Suprapubic skin (tissue), 4 donors: ENCODE results near the gene SUPT7L. TPM values are rescaled to one million over a fixed set of nuclear protein-coding genes. Genes with fewer than 3 reads are reported as not detected.
"Not testable (repeated sequence)": the region's sequence is repeated elsewhere in the genome, so short reads cannot be mapped to it uniquely, and the experiment has no call there.

Experiments used
- DNase-seq, 2 donors: peaks; one replicate each; pipeline ENCODE4 v3.0.0-alpha.2; 2019; ENCODE audit warnings: low spot score in 2 of 2
- H3K27ac ChIP-seq: fragments of 200-600 bp; sonication (generic); one replicate; pipeline ENCODE4 v1.5.1; 2019
- H3K27me3 ChIP-seq: fragments of 200-600 bp; sonication (generic); one replicate; pipeline ENCODE4 v1.5.1; 2019
- H3K36me3 ChIP-seq: fragments of 200-600 bp; sonication (generic); one replicate; pipeline ENCODE4 v1.5.1; 2019
- H3K4me1 ChIP-seq: fragments of 200-600 bp; sonication (generic); one replicate; pipeline ENCODE4 v1.5.1; 2019
- H3K4me3 ChIP-seq: fragments of 200-600 bp; sonication (generic); one replicate; pipeline ENCODE4 v1.5.1; 2019; ENCODE audit warnings: mild to moderate bottlenecking
- H3K9me3 ChIP-seq: fragments of 200-600 bp; sonication (generic); one replicate; pipeline ENCODE4 v1.5.1; 2019
- EP300 ChIP-seq: sonication (generic); formaldehyde crosslinking; IDR thresholded peaks from one replicate; pipeline ENCODE4 v1.6.1; 2017; ENCODE audit warnings: antibody characterized with exemption
- POLR2A ChIP-seq, 2 donors: fragments of 450-650 bp; IDR thresholded peaks; one replicate each; pipeline ENCODE4 v1.6.1; 2017; ENCODE audit warnings: antibody characterized with exemption in 2 of 2, mild to moderate bottlenecking in 2 of 2, moderate library complexity in 2 of 2
- POLR2AphosphoS5 ChIP-seq, 3 donors: sonication (generic); formaldehyde crosslinking; IDR thresholded peaks; one replicate each; pipeline ENCODE4 v1.6.1; 2017; ENCODE audit warnings: antibody characterized with exemption in 3 of 3
- WGBS: methylation state at CpG from one replicate; pipeline ENCODE4 v1.1.5; 2018; 5-methylcytosine and 5-hydroxymethylcytosine counted together
- total RNA-seq, 4 donors: library from RNA; depleted of rRNA; stranded (reverse); fragments of >200 nt; gene quantifications; one replicate each; pipeline ENCODE4 v1.1.0, GENCODE V29; 2016
- TF ChIP-seq, protein P1 (sequence below), 2 donors: fragments of 200-600 bp in 1 of 2; fragments of 450-650 bp in 1 of 2; sonication (generic) in 1 of 2; IDR thresholded peaks; one replicate each; pipeline ENCODE4 v1.5.1; 2016 to 2019; ENCODE audit warnings: antibody characterized with exemption in 2 of 2, mild to moderate bottlenecking in 1 of 2, moderate library complexity in 1 of 2

The SUPT7L gene
- total RNA-seq, 4 donors from 2014 or later: 17.0 to 27.3 (median 22.2) TPM

DNA sequence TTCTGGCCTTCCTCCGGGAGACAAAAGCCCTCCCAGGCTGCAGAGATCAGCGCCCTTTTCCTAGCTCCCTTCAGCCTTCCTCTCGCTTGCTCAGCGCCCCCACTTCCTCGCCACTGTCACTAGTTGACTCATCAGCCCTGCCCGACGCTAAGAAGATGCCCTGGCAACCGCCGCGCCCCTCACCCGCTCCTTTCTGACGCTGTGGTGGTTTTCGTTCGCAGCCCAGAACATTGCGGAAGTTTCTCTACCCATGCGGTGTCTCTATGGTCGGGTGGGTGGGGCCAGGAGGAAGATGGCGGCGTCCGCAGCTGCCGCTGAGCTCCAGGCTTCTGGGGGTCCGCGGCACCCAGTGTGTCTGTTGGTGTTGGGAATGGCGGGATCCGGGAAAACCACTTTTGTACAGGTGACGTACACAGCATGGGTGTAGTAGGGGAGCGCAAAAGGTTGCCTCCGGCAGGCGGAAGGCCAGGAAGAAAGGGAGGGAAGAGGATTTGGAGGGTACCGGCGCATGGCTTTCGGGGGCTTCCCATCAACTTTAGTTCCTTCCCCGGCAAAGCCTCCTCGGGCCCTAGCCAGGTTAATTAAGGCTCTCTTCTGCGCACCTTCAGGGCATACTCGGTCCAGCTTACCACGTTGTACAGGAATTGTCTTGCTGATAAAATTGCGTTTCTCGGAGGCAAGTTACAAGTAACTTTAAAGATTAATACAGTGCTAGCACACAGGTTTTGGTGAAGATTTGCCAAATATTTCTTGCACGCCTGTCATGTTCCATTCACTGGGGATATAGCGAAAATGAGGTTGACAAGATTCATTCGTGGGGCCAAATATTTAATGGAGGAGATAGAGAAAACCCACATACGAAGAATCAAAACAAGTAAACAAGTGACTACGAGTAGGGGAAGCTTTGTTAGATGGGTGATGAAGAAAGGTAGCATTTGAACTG, 34.4 kb downstream of the SUPT7L start, which contains the start of the genes CCDC121 and GPN1:
Gene CCDC121, minus strand, starts transcription at position 246 of the 943 bp plus-strand sequence. CDS start 1,213 bp downstream, outside the sequence.
Gene GPN1, plus strand, starts transcription at position 284 of the 943 bp plus-strand sequence. Its CDS starts 9 bp downstream, at position 293.
- H3K36me3 ChIP-seq: peaks cover 37% of the 10 kb centered on the region
- peak within 1 kb of the TSS; percentile 79 for H3K27ac ChIP-seq
- H3K27me3 ChIP-seq: no peaks in the 10 kb centered on the region
- peak; percentile 94 for DNase-seq
- no peaks in the 10 kb centered on the region for H3K9me3 ChIP-seq
- WGBS: under 1% methylated on average over 43 of the region's 44 CpGs
- peak within 1 kb of the TSS; percentile 92 for H3K4me3 ChIP-seq
- H3K4me1 ChIP-seq: peaks cover 33% of the 10 kb centered on the region
- TF ChIP-seq POLR2A (IDR thresholded peaks at IDR 0.05) (peak; percentile 35 to 74), EP300 (no peak), POLR2AphosphoS5 (IDR thresholded peaks at IDR 0.05) (peak in 1 of 3 donors; percentile 25)
- TF ChIP-seq, protein P1, sequence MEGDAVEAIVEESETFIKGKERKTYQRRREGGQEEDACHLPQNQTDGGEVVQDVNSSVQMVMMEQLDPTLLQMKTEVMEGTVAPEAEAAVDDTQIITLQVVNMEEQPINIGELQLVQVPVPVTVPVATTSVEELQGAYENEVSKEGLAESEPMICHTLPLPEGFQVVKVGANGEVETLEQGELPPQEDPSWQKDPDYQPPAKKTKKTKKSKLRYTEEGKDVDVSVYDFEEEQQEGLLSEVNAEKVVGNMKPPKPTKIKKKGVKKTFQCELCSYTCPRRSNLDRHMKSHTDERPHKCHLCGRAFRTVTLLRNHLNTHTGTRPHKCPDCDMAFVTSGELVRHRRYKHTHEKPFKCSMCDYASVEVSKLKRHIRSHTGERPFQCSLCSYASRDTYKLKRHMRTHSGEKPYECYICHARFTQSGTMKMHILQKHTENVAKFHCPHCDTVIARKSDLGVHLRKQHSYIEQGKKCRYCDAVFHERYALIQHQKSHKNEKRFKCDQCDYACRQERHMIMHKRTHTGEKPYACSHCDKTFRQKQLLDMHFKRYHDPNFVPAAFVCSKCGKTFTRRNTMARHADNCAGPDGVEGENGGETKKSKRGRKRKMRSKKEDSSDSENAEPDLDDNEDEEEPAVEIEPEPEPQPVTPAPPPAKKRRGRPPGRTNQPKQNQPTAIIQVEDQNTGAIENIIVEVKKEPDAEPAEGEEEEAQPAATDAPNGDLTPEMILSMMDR (IDR thresholded peaks at IDR 0.05): no peak

DNA sequence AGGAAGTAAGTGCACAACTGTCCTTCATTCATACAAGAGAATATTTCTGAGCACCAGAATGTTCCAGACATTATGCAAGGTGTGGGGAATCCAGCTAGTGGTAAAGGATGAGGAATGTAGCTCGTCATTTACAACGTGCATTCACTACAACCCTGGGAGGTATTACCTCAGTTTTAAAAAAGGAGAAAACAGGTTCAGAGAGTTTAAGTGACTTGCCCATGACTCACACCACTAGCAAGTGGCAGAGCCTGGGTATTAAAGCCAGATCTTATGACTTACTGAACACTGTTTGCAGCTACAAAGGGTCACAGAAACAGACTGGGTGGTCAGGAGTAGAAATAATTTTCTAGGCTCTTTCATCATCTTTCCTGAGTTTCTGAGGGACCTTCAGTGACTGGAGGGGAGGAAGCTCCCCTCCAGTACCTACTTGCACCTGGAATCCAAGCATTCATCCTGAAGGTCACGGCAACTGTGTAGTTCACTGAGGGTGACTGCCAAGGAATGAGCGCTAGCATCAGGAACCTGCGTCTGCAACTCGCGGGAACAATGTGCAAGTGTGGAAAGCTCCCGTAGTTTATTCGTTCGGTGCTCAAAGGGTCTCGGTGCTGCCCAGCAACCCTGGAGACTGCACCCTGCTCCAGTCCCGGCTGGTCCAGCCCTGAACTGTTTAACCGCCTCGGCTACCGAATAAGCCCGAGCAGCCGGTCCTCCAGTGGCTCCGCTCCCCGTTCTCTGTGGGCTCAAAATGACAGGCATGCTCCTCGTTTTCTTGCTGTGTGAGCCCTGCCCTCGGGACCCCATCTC, 35.2 kb downstream of the SUPT7L start:
- Histone ChIP-seq H3K9me3 (no peaks in the 10 kb centered on the region), H3K36me3 (peaks cover 36% of the 10 kb centered on the region), H3K27me3 (no peaks in the 10 kb centered on the region), H3K27ac (peak overlapping the region; percentile 79), H3K4me3 (peak overlapping the region; percentile 92), H3K4me1 (peaks cover 33% of the 10 kb centered on the region)
- 10% methylated on average over 9 of the region's 21 CpGs for WGBS
- DNase-seq: peak in 1 of 2 donors; percentile 64
- TF ChIP-seq, protein P1 (IDR thresholded peaks at IDR 0.05): no peak
- TF ChIP-seq POLR2A (IDR thresholded peaks at IDR 0.05) (no peak), POLR2AphosphoS5 (IDR thresholded peaks at IDR 0.05) (no peak), EP300 (no peak)

DNA sequence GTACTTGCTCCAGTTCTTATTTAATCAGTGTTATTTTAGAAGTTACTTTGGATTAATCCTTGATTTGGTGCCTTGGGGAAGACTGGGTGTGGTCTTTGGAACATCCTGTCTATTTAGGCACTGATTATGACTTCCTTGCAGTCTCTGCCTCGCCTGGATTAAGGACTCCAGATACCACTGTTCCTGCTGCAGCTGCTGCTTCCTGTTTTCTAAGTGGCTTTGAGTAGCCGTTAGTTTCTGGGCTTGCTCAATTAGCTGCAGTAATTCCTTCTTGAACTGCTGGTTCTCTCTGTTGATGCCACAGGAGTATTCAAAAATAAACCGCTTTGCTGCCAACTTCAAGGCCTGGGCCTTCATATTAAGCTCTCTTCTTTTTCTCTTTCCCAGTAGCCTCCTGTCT, 36.5 kb downstream of the SUPT7L start:
- peaks cover 33% of the 10 kb centered on the region for H3K36me3 ChIP-seq
- DNase-seq, H3K9me3 ChIP-seq, H3K27ac ChIP-seq, H3K27me3 ChIP-seq, H3K4me3 ChIP-seq: not testable (repeated sequence)
- WGBS: 45% methylated on average over 3 of the region's 3 CpGs
- H3K4me1 ChIP-seq: peaks cover 33% of the 10 kb centered on the region

DNA sequence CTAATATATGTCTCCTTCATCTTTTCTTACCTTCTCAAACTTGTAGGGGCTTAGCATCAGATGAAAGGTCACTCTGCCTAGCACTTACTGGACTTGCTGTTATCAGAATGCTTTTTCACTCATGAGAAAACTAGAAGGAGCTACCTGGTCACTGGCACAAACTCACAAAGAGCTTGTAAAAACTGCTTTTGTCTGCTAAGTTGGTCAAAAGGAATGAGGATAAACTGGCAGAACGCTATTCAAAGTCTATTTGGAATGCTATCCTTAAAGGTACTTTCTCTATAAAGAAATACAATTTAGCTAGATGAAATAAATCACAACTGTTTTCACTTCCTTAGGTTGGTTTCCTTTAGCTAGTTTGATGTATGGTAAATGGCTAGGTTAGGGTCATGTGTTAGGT, 37.1 kb downstream of the SUPT7L start:
- Histone ChIP-seq H3K36me3 (peaks cover 35% of the 10 kb centered on the region), H3K4me1 (peaks cover 33% of the 10 kb centered on the region)
- not testable (repeated sequence) for H3K27ac ChIP-seq, DNase-seq, H3K27me3 ChIP-seq, H3K4me3 ChIP-seq, H3K9me3 ChIP-seq
- WGBS: 87% methylated on average over 1 of the region's 1 CpG

DNA sequence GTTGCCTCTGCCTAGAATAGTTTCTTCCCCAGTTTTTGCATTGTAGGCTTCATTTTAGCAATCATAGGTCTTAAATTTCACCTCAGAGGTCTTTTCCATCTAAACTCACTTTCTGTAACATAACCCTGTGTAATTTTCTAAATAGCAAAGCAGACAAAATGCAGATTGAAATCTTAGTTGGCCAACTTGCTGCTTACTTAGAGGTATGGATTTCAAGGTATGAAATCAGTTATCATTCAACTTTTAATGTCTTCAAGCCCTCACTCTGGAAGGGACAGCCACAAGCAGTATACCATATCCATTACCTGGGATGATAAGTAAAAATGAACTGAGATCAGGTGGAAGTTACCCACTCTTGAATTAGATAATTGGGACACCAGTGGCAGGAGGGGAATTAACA, 38.5 kb downstream of the SUPT7L start:
- H3K36me3 ChIP-seq: peaks cover 39% of the 10 kb centered on the region
- no peak overlapping the region for H3K4me3 ChIP-seq
- peaks cover 31% of the 10 kb centered on the region for H3K4me1 ChIP-seq
- no peak for DNase-seq
- no peaks in the 10 kb centered on the region for H3K9me3 ChIP-seq
- H3K27me3 ChIP-seq: no peaks in the 10 kb centered on the region
- H3K27ac ChIP-seq: no peak overlapping the region
- TF ChIP-seq POLR2AphosphoS5 (IDR thresholded peaks at IDR 0.05) (no peak), EP300 (no peak), POLR2A (IDR thresholded peaks at IDR 0.05) (no peak)
- TF ChIP-seq, protein P1 (IDR thresholded peaks at IDR 0.05): no peak
